HG03354 (cell line): ENCODE measurements around the gene UGT1A9.
"Not testable (repeated sequence)": the region's sequence is repeated elsewhere in the genome, so short reads cannot be mapped to it uniquely, and the experiment has no call there.

Experiments used
- ATAC-seq: cut with Tn5 transposase; IDR thresholded peaks from one replicate; pipeline ENCODE4 v1.9.1; 2021; ENCODE audit warnings: mild to moderate bottlenecking; ENCODE audit not compliant: unreplicated experiment, poor library complexity, severe bottlenecking

UGT1A9 gene

GRCh38 chr2:233707940-233708644 is 36.4 kb downstream of the UGT1A9 start:
- ATAC-seq: no peak

GRCh38 chr2:233708942-233709341 is 37.2 kb downstream of the UGT1A9 start:
- ATAC-seq: no peak

- peak; percentile 74 for ATAC-seq
Measured at GRCh38 chr2:233711312-233712008, 39.8 kb downstream of the UGT1A9 start.

- ATAC-seq: no peak
Measured at GRCh38 chr2:233712611-233713261, 41.0 kb downstream of the UGT1A9 start, which contains the start of gene UGT1A5. UGT1A5 (plus strand) TSS chr2:233712907; CDS start chr2:233712992, 85 bp downstream.

- no peak for ATAC-seq
Measured at GRCh38 chr2:233713262-233713615, 41.5 kb downstream of the UGT1A9 start.

GRCh38 chr2:233714121-233714520 is 42.4 kb downstream of the UGT1A9 start:
- no peak for ATAC-seq

GRCh38 chr2:233718552-233718951 is 46.9 kb downstream of the UGT1A9 start, which contains the start of gene UGT1A4:
UGT1A4 (plus strand) TSS chr2:233718736; CDS start chr2:233718821, 85 bp downstream.
- ATAC-seq: no peak

GRCh38 chr2:233728723-233729301 is 57.1 kb downstream of the UGT1A9 start, which contains the start of gene UGT1A3:
UGT1A3 (plus strand) TSS chr2:233729042; CDS start chr2:233729127, 85 bp downstream.
- ATAC-seq: no peak

GRCh38 chr2:233736868-233737653 is 65.4 kb downstream of the UGT1A9 start:
- ATAC-seq: not testable (repeated sequence)

GRCh38 chr2:233740870-233741269 is 69.2 kb downstream of the UGT1A9 start:
- no peak for ATAC-seq

GRCh38 chr2:233743464-233744259 is 72.0 kb downstream of the UGT1A9 start:
- ATAC-seq: no peak

GRCh38 chr2:233745073-233745755 is 73.5 kb downstream of the UGT1A9 start:
- ATAC-seq: no peak

GRCh38 chr2:233745838-233746237 is 74.1 kb downstream of the UGT1A9 start:
- not testable (repeated sequence) for ATAC-seq

- ATAC-seq: no peak
Measured at GRCh38 chr2:233746475-233747282, 75.0 kb downstream of the UGT1A9 start.

GRCh38 chr2:233747283-233747544 is 75.5 kb downstream of the UGT1A9 start:
- ATAC-seq: no peak

- ATAC-seq: not testable (repeated sequence)
Measured at GRCh38 chr2:233750689-233751088, 79.0 kb downstream of the UGT1A9 start.

GRCh38 chr2:233751212-233752009 is 79.7 kb downstream of the UGT1A9 start:
- ATAC-seq: not testable (repeated sequence)
